ENCODE measurements around the gene RTF1. TPM values are rescaled to one million over a fixed set of nuclear protein-coding genes. Genes with fewer than 3 reads are reported as not detected.

Gene RTF1
- polyA plus RNA-seq, 1 of the 3 experiments (the other 2 are of a cell fraction), result 27.8 TPM

DNA sequence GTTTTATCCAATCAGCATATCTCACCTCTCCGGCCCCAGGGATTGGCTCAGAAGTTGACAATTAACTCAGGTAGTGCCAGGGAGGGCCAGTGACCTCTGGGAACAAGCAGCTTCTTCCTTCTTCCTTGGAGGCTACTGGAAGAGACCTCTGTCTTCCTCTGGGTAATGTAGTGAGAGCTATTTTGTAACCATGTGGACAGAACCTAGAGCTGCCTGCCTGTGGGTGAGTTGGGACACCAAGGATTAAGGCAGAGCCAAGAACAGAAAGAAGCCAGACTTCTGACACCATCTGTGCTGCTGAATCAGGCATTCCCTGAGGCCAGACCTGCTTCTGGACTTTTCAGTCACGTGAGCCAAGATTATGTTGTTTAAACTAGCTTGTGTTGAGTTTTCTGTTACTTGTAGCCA lies 8.7 kb upstream of the RTF1 start:
- H3K27ac ChIP-seq (ENCODE audit: low read depth in 2 of 2, low read length in 1 of 2), result no peak overlapping the region; a peak in 1 of 4 replicates
- no peak overlapping the region for H2AFZ ChIP-seq (ENCODE audit: low read depth)
- POLR2A ChIA-PET, result interaction anchor here (0.7 kb wide), 1 partner anchor 606 kb away, joined by 4 read pairs; no protein-coding TSS in a partner anchor
- CTCF ChIA-PET, result no interaction called here
- H3K79me2 ChIP-seq (ENCODE audit: insufficient read depth), result no peaks in the 10 kb centered on the region
- no peaks in the 10 kb centered on the region for H3K9me3 ChIP-seq
- no peak for DNase-seq
- 100% methylated on average over 1 of the region's 2 CpGs for WGBS (ENCODE audit: low lambda C conversion rate)
- H3K9me2 ChIP-seq, result no peaks in the 10 kb centered on the region
- TF ChIP-seq ELF1 (IDR thresholded peaks at IDR 0.05) (no peak), MXI1 (IDR thresholded peaks at IDR 0.05; ENCODE audit: low read depth, low read length) (no peak), SMC3 (IDR thresholded peaks at IDR 0.05; ENCODE audit: low read depth, low read length) (no peak), MEF2A (IDR thresholded peaks at IDR 0.05; ENCODE audit: borderline replicate concordance, low read depth) (no peak), SIN3A (IDR thresholded peaks at IDR 0.05; ENCODE audit: borderline replicate concordance, low read depth, low read length) (no peak), RCOR1 (IDR thresholded peaks at IDR 0.05; ENCODE audit: low read length) (no peak), FOXM1 (IDR thresholded peaks at IDR 0.05; ENCODE audit: low read depth) (no peak), NFIC (IDR thresholded peaks at IDR 0.05; ENCODE audit: borderline replicate concordance) (no peak), JUND (IDR thresholded peaks at IDR 0.05) (no peak), NRF1 (IDR thresholded peaks at IDR 0.05; ENCODE audit: low read depth, low read length) (no peak), POLR2AphosphoS5 (IDR thresholded peaks at IDR 0.05; ENCODE audit: low read depth, low read length) (no peak), CHD2 (IDR thresholded peaks at IDR 0.05; ENCODE audit: low read length, partially characterized antibody) (no peak), FOXJ3 (CRISPR knock-in tag; IDR thresholded peaks at IDR 0.05) (no peak), TEAD4 (IDR thresholded peaks at IDR 0.05; ENCODE audit: borderline replicate concordance, insufficient read depth) (no peak), GABPA (IDR thresholded peaks at IDR 0.05; ENCODE audit: low read depth) (no peak), RXRA (IDR thresholded peaks at IDR 0.05; ENCODE audit: borderline replicate concordance, low read depth) (no peak)
- TF ChIP-seq, protein P1, sequence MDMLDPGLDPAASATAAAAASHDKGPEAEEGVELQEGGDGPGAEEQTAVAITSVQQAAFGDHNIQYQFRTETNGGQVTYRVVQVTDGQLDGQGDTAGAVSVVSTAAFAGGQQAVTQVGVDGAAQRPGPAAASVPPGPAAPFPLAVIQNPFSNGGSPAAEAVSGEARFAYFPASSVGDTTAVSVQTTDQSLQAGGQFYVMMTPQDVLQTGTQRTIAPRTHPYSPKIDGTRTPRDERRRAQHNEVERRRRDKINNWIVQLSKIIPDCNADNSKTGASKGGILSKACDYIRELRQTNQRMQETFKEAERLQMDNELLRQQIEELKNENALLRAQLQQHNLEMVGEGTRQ (IDR thresholded peaks at IDR 0.05; ENCODE audit: borderline replicate concordance, low read depth, low read length), result no peak
- TF ChIP-seq, protein P2, sequence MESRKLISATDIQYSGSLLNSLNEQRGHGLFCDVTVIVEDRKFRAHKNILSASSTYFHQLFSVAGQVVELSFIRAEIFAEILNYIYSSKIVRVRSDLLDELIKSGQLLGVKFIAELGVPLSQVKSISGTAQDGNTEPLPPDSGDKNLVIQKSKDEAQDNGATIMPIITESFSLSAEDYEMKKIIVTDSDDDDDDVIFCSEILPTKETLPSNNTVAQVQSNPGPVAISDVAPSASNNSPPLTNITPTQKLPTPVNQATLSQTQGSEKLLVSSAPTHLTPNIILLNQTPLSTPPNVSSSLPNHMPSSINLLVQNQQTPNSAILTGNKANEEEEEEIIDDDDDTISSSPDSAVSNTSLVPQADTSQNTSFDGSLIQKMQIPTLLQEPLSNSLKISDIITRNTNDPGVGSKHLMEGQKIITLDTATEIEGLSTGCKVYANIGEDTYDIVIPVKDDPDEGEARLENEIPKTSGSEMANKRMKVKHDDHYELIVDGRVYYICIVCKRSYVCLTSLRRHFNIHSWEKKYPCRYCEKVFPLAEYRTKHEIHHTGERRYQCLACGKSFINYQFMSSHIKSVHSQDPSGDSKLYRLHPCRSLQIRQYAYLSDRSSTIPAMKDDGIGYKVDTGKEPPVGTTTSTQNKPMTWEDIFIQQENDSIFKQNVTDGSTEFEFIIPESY (IDR thresholded peaks at IDR 0.05; ENCODE audit: borderline replicate concordance, low read depth), result no peak
- TF ChIP-seq, protein P3, sequence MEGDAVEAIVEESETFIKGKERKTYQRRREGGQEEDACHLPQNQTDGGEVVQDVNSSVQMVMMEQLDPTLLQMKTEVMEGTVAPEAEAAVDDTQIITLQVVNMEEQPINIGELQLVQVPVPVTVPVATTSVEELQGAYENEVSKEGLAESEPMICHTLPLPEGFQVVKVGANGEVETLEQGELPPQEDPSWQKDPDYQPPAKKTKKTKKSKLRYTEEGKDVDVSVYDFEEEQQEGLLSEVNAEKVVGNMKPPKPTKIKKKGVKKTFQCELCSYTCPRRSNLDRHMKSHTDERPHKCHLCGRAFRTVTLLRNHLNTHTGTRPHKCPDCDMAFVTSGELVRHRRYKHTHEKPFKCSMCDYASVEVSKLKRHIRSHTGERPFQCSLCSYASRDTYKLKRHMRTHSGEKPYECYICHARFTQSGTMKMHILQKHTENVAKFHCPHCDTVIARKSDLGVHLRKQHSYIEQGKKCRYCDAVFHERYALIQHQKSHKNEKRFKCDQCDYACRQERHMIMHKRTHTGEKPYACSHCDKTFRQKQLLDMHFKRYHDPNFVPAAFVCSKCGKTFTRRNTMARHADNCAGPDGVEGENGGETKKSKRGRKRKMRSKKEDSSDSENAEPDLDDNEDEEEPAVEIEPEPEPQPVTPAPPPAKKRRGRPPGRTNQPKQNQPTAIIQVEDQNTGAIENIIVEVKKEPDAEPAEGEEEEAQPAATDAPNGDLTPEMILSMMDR (IDR thresholded peaks at IDR 0.05), result no peak
- no peaks in the 10 kb centered on the region for H3K36me3 ChIP-seq (replicated peaks in 1 of 2; ENCODE audit: control insufficient read depth in 1 of 2, insufficient read depth in 2 of 2, low read length in 1 of 2)
- H3K27me3 ChIP-seq (ENCODE audit: insufficient read depth), result no peaks in the 10 kb centered on the region
- no peak overlapping the region for H3K4me2 ChIP-seq
- no peaks in the 10 kb centered on the region; a peak in 1 of 4 replicates for H3K4me1 ChIP-seq (ENCODE audit: control insufficient read depth in 1 of 2, insufficient read depth in 2 of 2, low read depth in 1 of 2, low read length in 1 of 2)
- H4K20me1 ChIP-seq (ENCODE audit: insufficient read depth), result no peaks in the 10 kb centered on the region
- no peak overlapping the region for H3K4me3 ChIP-seq (ENCODE audit: low read depth in 2 of 2, low read length in 1 of 2)
- peaks cover 3% of the 10 kb centered on the region for H3F3A ChIP-seq (replicated peaks; ENCODE audit: insufficient read depth)
- no peak overlapping the region for H3K9ac ChIP-seq
